Measurements from ENCODE around the gene OTOP3.

- TF ChIP-seq ZFX (IDR thresholded peaks at IDR 0.05; ENCODE audit: borderline replicate concordance) (no peak), CTCF (IDR thresholded peaks at IDR 0.05) (no peak)
These were observed 30.9 kb upstream of the OTOP3 start for GRCh38 chr17:74904687-74905409.
